Epithelial cell of proximal tubule (primary cell): ENCODE measurements around the gene MYF6. TPM values are rescaled to one million over a fixed set of nuclear protein-coding genes. Genes with fewer than 3 reads are reported as not detected.

Source experiments
- DNase-seq: peaks from one replicate; pipeline ENCODE4 v3.0.0-alpha.2; 2011; ENCODE audit warnings: low read depth
- H3K4me3 ChIP-seq: 2 replicates; pipeline ENCODE4 v1.5.1; 2011; ENCODE audit warnings: low read depth, mild to moderate bottlenecking, low read length
- CTCF ChIP-seq: conservative IDR thresholded peaks from 2 replicates; pipeline ENCODE4 v1.5.1; 2012; ENCODE audit warnings: low read depth, mild to moderate bottlenecking, low read length
- total RNA-seq: library from RNA; depleted of rRNA; stranded (reverse); fragments of >200 nt; gene quantifications from 2 replicates; pipeline ENCODE4 v1.2.3, GENCODE V29; 2015

Gene MYF6
- total RNA-seq, 1 donor from 2014 or later: not detected

DNA sequence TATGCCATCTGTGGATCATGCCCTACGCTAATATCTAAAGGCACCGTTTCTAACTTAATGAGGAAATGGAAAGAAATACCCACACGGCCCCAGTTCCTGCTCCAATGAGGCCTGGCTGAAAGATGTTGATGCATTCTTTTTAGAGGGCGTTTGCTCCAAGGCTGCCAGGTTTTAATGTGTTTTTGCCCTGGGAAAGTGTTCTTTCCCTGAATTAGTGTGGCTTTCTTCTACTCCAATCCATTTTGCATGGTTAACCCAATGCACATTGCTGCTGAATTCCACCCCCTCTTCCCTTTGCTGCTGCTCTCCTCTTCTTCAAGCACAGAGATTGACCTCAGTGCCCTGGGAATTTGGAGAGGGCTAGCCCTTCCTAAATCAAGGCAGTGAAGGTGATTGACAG is 10.4 kb downstream of the MYF6 start:
- H3K4me3 ChIP-seq: no peak overlapping the region
- no peak for TF ChIP-seq CTCF
- DNase-seq: no peak

- DNase-seq: no peak
- H3K4me3 ChIP-seq: no peak overlapping the region
- TF ChIP-seq CTCF: no peak
These were observed 13.1 kb downstream of the MYF6 start for GRCh38 chr12:80720516-80720915.

DNA sequence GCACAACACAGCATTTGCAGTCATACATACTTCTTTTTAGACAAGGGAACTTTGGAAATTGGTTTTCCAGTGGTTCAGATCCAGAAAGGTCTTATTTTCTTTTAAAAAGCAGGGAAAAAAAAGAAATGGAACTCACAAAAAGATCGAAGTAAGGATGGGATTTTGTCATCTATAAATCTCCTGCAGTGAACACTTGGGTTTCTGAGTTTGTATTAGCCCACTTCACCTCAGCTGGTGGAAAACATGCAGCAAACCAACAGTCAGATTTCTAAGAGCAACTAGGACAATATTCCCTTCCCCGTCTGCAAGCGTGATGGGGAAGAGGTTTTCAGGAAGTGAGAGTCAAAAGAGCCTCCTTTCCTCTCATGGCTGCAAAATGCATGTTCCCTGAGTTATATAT is 13.9 kb downstream of the MYF6 start:
- no peak for TF ChIP-seq CTCF

DNA sequence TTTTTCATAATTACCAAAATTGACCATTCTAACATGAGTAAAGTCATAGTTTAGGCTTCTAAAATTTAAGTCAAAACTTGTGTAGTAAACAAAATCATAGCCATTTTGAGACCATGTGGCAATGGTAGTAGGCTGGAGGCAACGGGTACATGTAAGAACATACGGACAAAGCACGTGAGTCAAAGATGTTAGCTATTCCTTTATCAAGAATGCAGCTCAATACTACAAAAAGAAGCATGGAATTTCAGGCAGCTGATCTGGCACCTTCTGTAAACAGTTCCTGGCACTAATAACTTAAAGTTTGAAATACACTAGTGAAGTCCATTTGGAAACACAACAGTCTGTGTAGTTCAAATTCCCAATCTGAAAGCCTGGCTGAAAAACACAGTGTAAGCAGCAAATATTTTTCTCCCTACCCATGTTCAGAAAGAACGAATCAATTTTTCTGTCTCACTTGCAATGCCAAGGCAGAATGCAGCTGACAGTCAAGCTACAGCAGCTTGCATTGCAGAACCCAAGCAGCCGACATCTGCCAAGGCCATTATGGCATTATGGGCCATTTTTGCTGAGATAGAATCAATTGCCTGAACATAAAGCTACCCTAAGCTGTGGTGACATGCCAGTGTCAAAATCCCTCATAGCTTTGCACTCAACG is 38.5 kb downstream of the MYF6 start:
- no peak for DNase-seq
- no peak for TF ChIP-seq CTCF
- H3K4me3 ChIP-seq: no peak overlapping the region

More for the DNA sequence above, 13.9 kb downstream of the MYF6 start:
- H3K4me3 ChIP-seq: no peak overlapping the region
- DNase-seq: no peak

- no peak for TF ChIP-seq CTCF
- no peak for DNase-seq
- no peak overlapping the region for H3K4me3 ChIP-seq
These were observed 40.4 kb downstream of the MYF6 start for GRCh38 chr12:80747800-80748199.

GRCh38 chr12:80749456-80749855 is 42.0 kb downstream of the MYF6 start:
- no peak for TF ChIP-seq CTCF
- H3K4me3 ChIP-seq: no peak overlapping the region
- DNase-seq: no peak

GRCh38 chr12:80752464-80752863 is 45.0 kb downstream of the MYF6 start:
- H3K4me3 ChIP-seq: no peak overlapping the region
- TF ChIP-seq CTCF: no peak
- DNase-seq: no peak
